ENCODE results near the gene PINK1. TPM values are rescaled to one million over a fixed set of nuclear protein-coding genes. Genes with fewer than 3 reads are reported as not detected.

The PINK1 gene
- total and polyA plus RNA-seq, 2 of the 13 experiments (the other 11 are each of a cell fraction or from before 2014, with no cell fraction given): 15.3 to 16.1 TPM

GRCh38 chr1:20633190-20634064, at the start of gene PINK1 (continued):
- TF ChIP-seq CEBPZ (IDR thresholded peaks at IDR 0.05; ENCODE audit: low read length) (no peak), TFDP1 (CRISPR knock-in tag; IDR thresholded peaks at IDR 0.05; ENCODE audit: borderline replicate concordance) (peak; percentile 65; the same call in 1 of the 2 replicates), DPF2 (CRISPR knock-in tag; IDR thresholded peaks at IDR 0.05; ENCODE audit: borderline replicate concordance, low read depth) (no peak), GZF1 (CRISPR knock-in tag; IDR thresholded peaks at IDR 0.05) (no peak), PHF20 (CRISPR knock-in tag; IDR thresholded peaks at IDR 0.05) (peak; percentile 35; the same call in 1 of the 2 replicates), ZBTB21 (CRISPR knock-in tag; IDR thresholded peaks at IDR 0.05) (no peak), YEATS4 (CRISPR knock-in tag; IDR thresholded peaks at IDR 0.05; ENCODE audit: borderline replicate concordance) (peak; percentile 37), HNRNPUL1 (IDR thresholded peaks at IDR 0.05; ENCODE audit: low read depth, low read length) (no peak), HNRNPLL (IDR thresholded peaks at IDR 0.05; ENCODE audit: low read depth, low read length, poor library complexity, severe bottlenecking) (peak; percentile 36), ELF3 (CRISPR knock-in tag; IDR thresholded peaks at IDR 0.05) (peak; percentile 76), JUND (CRISPR knock-in tag; IDR thresholded peaks at IDR 0.05) (no peak), IRF2 (CRISPR knock-in tag; IDR thresholded peaks at IDR 0.05) (peak; percentile 68; the same call in 1 of the 2 replicates), PRPF4 (IDR thresholded peaks at IDR 0.05; ENCODE audit: low read depth, low read length, poor library complexity, severe bottlenecking) (no peak), HINFP (CRISPR knock-in tag; IDR thresholded peaks at IDR 0.05; ENCODE audit: low read depth) (peak; percentile 44; the same call in 1 of the 2 replicates), ZNF773 (CRISPR knock-in tag; IDR thresholded peaks at IDR 0.05; ENCODE audit: borderline replicate concordance) (no peak), HOXA7 (CRISPR knock-in tag; IDR thresholded peaks at IDR 0.05) (no peak), SAP130 (CRISPR knock-in tag; IDR thresholded peaks at IDR 0.05; ENCODE audit: low read depth) (peak; percentile 75), MATR3 (CRISPR knock-in tag; IDR thresholded peaks at IDR 0.05) (no peak), BHLHE40 (IDR thresholded peaks at IDR 0.05; ENCODE audit: low read length) (0 out of 2 replicates have a peak, but pooled peaks have one; percentile 40), RBM22 (optimal IDR thresholded peaks at IDR 0.05; ENCODE audit: low read length) (no peak), BRD4 (CRISPR knock-in tag; IDR thresholded peaks at IDR 0.05) (no peak), ZFP82 (CRISPR knock-in tag; IDR thresholded peaks at IDR 0.05; ENCODE audit: borderline replicate concordance) (peak; percentile 70; the same call in 1 of the 2 replicates), DRAP1 (CRISPR knock-in tag; IDR thresholded peaks at IDR 0.05) (0 out of 2 replicates have a peak, but pooled peaks have one; percentile 26)

Data from HepG2 (cell line).